IMR-90 (cell line): ENCODE data around the gene EFCAB9. TPM values are rescaled to one million over a fixed set of nuclear protein-coding genes. Genes with fewer than 3 reads are reported as not detected.

ENCODE experiments used
- ATAC-seq: fragments of 200-7000 bp; cut with Tn5 transposase; 2 replicates; pipeline ENCODE4 v1.9.1; 2020; ENCODE audit warnings: low read depth, mild to moderate bottlenecking, moderate library complexity
- BruUV-seq: library from RNA; stranded (reverse); fragments of 400-500 nt; replicated peaks from 2 replicates; lab custom pipeline; 2021; lab: Mats Ljungman, UMichigan
- CTCF ChIA-PET: fragments of 300-600 bp; formaldehyde crosslinking; extraction: SDS; loops from one replicate; lab custom pipeline; 2021; ENCODE audit warnings: antibody characterized with exemption; lab: Yijun Ruan, JAX
- POLR2A ChIA-PET: fragments of 300-600 bp; sonication (Branson Sonifier 250); formaldehyde crosslinking; loops from one replicate; lab custom pipeline; 2022; ENCODE audit warnings: antibody characterized with exemption; ENCODE audit not compliant: unreplicated experiment; lab: Charles Lee
- DNase-seq: peaks from one replicate; pipeline ENCODE4 v3.0.0; 2013
- H2AFZ ChIP-seq: replicated peaks from 2 replicates; pipeline ENCODE3; 2013; ENCODE audit warnings: low read length, mild to moderate bottlenecking; ENCODE audit not compliant: poor library complexity
- H2AK5ac ChIP-seq: 2 replicates; pipeline ENCODE4 v1.6.1; 2013; ENCODE audit warnings: low read depth, low read length, inconsistent platforms
- H2AK9ac ChIP-seq: replicated peaks from 2 replicates; pipeline ENCODE3; 2013; ENCODE audit warnings: mild to moderate bottlenecking, low read depth, low read length, moderate library complexity; ENCODE audit not compliant: poor library complexity
- H2BK120ac ChIP-seq: 2 replicates; pipeline ENCODE4 v1.6.1; 2013; ENCODE audit warnings: low read depth, low read length, inconsistent platforms
- H2BK15ac ChIP-seq: 3 replicates; pipeline ENCODE4 v1.6.1; 2013; ENCODE audit warnings: low read depth, low read length, inconsistent platforms
- H2BK20ac ChIP-seq: 2 replicates; pipeline ENCODE4 v1.6.1; 2013; ENCODE audit warnings: low read depth, mild to moderate bottlenecking, inconsistent platforms, low read length, moderate library complexity
- H2BK5ac ChIP-seq: 2 replicates; pipeline ENCODE4 v1.6.1; 2013; ENCODE audit warnings: mild to moderate bottlenecking, low read depth, low read length, inconsistent platforms; ENCODE audit not compliant: poor library complexity, severe bottlenecking
- H3K14ac ChIP-seq: replicated peaks from 2 replicates; pipeline ENCODE4 v1.6.1; 2013; ENCODE audit warnings: low read depth, low read length, inconsistent platforms
- H3K18ac ChIP-seq: 2 replicates; pipeline ENCODE4 v1.6.1; 2013; ENCODE audit warnings: low read depth, low read length, control low read depth
- H3K23ac ChIP-seq: 2 replicates; pipeline ENCODE4 v1.6.1; 2013; ENCODE audit warnings: low read depth, low read length, inconsistent platforms
- H3K27ac ChIP-seq: 2 replicates; pipeline ENCODE4 v1.5.1; 2013; ENCODE audit warnings: mild to moderate bottlenecking, control low read depth, low read length; ENCODE audit not compliant: insufficient read depth
- H3K27me3 ChIP-seq: 2 replicates; pipeline ENCODE4 v1.6.1; 2013; ENCODE audit warnings: low read length; ENCODE audit not compliant: control insufficient read depth, insufficient read depth
- H3K36me3 ChIP-seq: 2 replicates; pipeline ENCODE4 v1.6.1; 2013; ENCODE audit warnings: low read length, mixed read lengths; ENCODE audit not compliant: control insufficient read depth, insufficient read depth
- H3K4ac ChIP-seq: 2 replicates; pipeline ENCODE4 v1.6.1; 2013; ENCODE audit warnings: low read depth, low read length, inconsistent platforms
- H3K4me1 ChIP-seq: 2 replicates; pipeline ENCODE4 v1.6.1; 2013; ENCODE audit warnings: low read length, mixed read lengths; ENCODE audit not compliant: control insufficient read depth, insufficient read depth
- H3K4me2 ChIP-seq: 2 replicates; pipeline ENCODE4 v1.6.1; 2013; ENCODE audit warnings: low read depth, mild to moderate bottlenecking, control low read depth, low read length, moderate library complexity
- H3K4me3 ChIP-seq: 2 replicates; pipeline ENCODE4 v1.5.1; 2013; ENCODE audit warnings: low read depth, mild to moderate bottlenecking, control low read depth, low read length, moderate library complexity; ENCODE audit not compliant: insufficient read depth
- H3K56ac ChIP-seq: 2 replicates; pipeline ENCODE4 v1.6.1; 2013; ENCODE audit warnings: low read length, inconsistent platforms; ENCODE audit not compliant: insufficient read depth; ENCODE audit errors: extremely low read depth
- H3K79me1 ChIP-seq, 2 experiments: 2 replicates each; pipeline ENCODE4 v1.6.1; 2013; ENCODE audit warnings: low read length in 2 of 2, inconsistent platforms in 1 of 2, low read depth in 1 of 2
- H3K9ac ChIP-seq: 2 replicates; pipeline ENCODE4 v1.6.1; 2013; ENCODE audit warnings: low read depth, low read length, control low read depth
- H3K9me1 ChIP-seq: 2 replicates; pipeline ENCODE4 v1.6.1; 2013; ENCODE audit warnings: low read length, inconsistent platforms; ENCODE audit not compliant: insufficient read depth
- H3K9me3 ChIP-seq: 2 replicates; pipeline ENCODE4 v1.6.1; 2013; ENCODE audit warnings: low read length; ENCODE audit not compliant: control insufficient read depth, insufficient read depth
- H4K20me1 ChIP-seq: 2 replicates; pipeline ENCODE4 v1.6.1; 2013; ENCODE audit warnings: low read length, inconsistent platforms; ENCODE audit not compliant: insufficient read depth
- H4K5ac ChIP-seq: 2 replicates; pipeline ENCODE4 v1.6.1; 2013; ENCODE audit warnings: mild to moderate bottlenecking, low read depth, low read length, control low read depth
- H4K8ac ChIP-seq, 2 experiments: 2 replicates each; pipeline ENCODE4 v1.6.1; 2013; ENCODE audit warnings: low read depth in 2 of 2, low read length in 2 of 2, control low read depth in 1 of 2, inconsistent platforms in 1 of 2
- H4K91ac ChIP-seq: 2 replicates; pipeline ENCODE4 v1.6.1; 2013; ENCODE audit warnings: low read depth, low read length, inconsistent platforms; ENCODE audit not compliant: insufficient read depth
- CEBPB ChIP-seq: IDR thresholded peaks from 2 replicates; pipeline ENCODE4 v1.6.1; 2012; ENCODE audit warnings: low read depth, low read length, improper control_type of control experiment
- FOS ChIP-seq: fragments of 150-350 bp; IDR thresholded peaks from 2 replicates; pipeline ENCODE4 v1.6.1; 2016; ENCODE audit warnings: low read depth, low read length
- NFE2L2 ChIP-seq: fragments of 150-350 bp; IDR thresholded peaks from 2 replicates; pipeline ENCODE4 v1.6.1; 2016; ENCODE audit warnings: low read depth, mild to moderate bottlenecking, low read length
- RCOR1 ChIP-seq: IDR thresholded peaks from 2 replicates; pipeline ENCODE4 v1.6.1; 2012; ENCODE audit warnings: mild to moderate bottlenecking, low read length, improper control_type of control experiment; ENCODE audit not compliant: insufficient replicate concordance
- WGBS, 2 experiments: methylation state at CpG; one replicate each; pipeline versions ENCODE4 v1.1.5 to v1.1.7; 2013; ENCODE audit warnings: missing lambda C conversion rate in 2 of 2; ENCODE audit not compliant: insufficient read length in 1 of 2; ENCODE audit errors: extremely low coverage in 2 of 2; 5-methylcytosine and 5-hydroxymethylcytosine counted together
- dilution Hi-C: fragments of 300-500 bp; cut with HindIII; formaldehyde crosslinking; loops from one replicate; pipeline ENCODE4 v1.14.3; 2018; ENCODE audit warnings: low sequenced_read_pairs; ENCODE audit not compliant: unreplicated experiment
- in situ Hi-C: fragments of 300-500 bp; cut with MboI; formaldehyde crosslinking; loops from 3 replicates; pipeline ENCODE4 v1.14.3; 2019; ENCODE audit warnings: low sequenced_read_pairs, inconsistent platforms, mixed read lengths
- intact Hi-C: fragments of 100-400 bp; cut with micrococcal nuclease; formaldehyde crosslinking; loops from 2 replicates; pipeline ENCODE4 v1.10.0; 2022
- polyA plus RNA-seq, 3 experiments: library from polyadenylated mRNA; depleted of rRNA; stranded (reverse); fragments of >200 nt; gene quantifications; 2 replicates each; pipeline ENCODE4 v1.2.3, GENCODE V29; 2012; ENCODE audit warnings: low replicate concordance in 1 of 3
- total RNA-seq: library from RNA; depleted of rRNA; stranded (reverse); fragments of >200 nt; gene quantifications from 2 replicates; pipeline ENCODE4 v1.2.3, GENCODE V29; 2012

Gene EFCAB9
- total and polyA plus RNA-seq, 2 of the 4 experiments (the other 2 are of a cell fraction): not detected

DNA sequence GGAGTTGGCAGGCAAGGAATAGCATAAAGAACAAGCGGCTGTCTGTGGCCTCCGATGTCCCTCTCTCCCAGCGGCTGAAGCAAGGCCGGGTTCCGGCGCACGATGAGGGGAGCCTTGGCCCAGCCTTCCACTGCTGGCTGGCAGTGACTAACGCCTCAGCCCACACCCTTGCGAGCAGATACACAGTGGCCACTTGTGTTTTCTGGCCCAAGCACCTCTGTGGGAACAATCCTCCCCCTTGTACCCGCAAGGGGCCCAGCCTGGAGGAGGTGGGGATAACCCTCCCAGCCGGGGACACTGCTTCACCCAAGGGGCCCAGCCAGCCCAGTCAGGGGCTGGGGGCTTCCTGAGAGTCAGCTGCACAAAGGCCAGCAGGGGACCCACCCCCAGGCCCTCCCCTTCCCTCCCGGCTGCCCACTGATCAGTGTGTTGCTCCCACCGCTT, 29.2 kb upstream of the EFCAB9 start:
- H2AK9ac ChIP-seq: peak overlapping the region; percentile 23
- H2BK20ac ChIP-seq: no peak overlapping the region
- H4K8ac ChIP-seq: no peak overlapping the region
- intact Hi-C loops (no loop called here), in situ Hi-C loops (no loop called here), dilution Hi-C loops (no loop called here)
- no peak overlapping the region for H2BK15ac ChIP-seq
- no peak overlapping the region for H3K27ac ChIP-seq
- peaks cover 52% of the 10 kb centered on the region for H3K9me1 ChIP-seq
- no peak overlapping the region for H2BK120ac ChIP-seq
- H3K4ac ChIP-seq: no peak overlapping the region
- no peak overlapping the region for H4K5ac ChIP-seq
- H3K14ac ChIP-seq: no peak overlapping the region
- no peak overlapping the region for H2AFZ ChIP-seq
- no peak overlapping the region for H2BK5ac ChIP-seq
- H3K27me3 ChIP-seq: no peaks in the 10 kb centered on the region
- no peak overlapping the region for H3K4me3 ChIP-seq
- H3K79me1 ChIP-seq: peaks cover 33 to 81% of the 10 kb centered on the region in 2 experiments
- H4K20me1 ChIP-seq: peaks cover 59% of the 10 kb centered on the region
- no peaks in the 10 kb centered on the region for H3K36me3 ChIP-seq
- ATAC-seq (peak; percentile 66), DNase-seq (peak; percentile 45)
- no peaks in the 10 kb centered on the region for H3K9me3 ChIP-seq
- BruUV-seq: no TSS peak
- H3K9ac ChIP-seq: no peak overlapping the region
- H3K4me1 ChIP-seq: peaks cover 17% of the 10 kb centered on the region
- no peak for TF ChIP-seq FOS
- TF ChIP-seq CEBPB: no peak
- TF ChIP-seq NFE2L2: no peak
- no peak for TF ChIP-seq RCOR1
- no peak overlapping the region for H3K23ac ChIP-seq
- CTCF ChIA-PET: interaction anchor here (1.3 kb wide), 1 partner anchor 15 kb away, joined by 3 read pairs; no protein-coding TSS in a partner anchor
- H2AK5ac ChIP-seq: no peak overlapping the region
- no peak overlapping the region for H4K91ac ChIP-seq
- 20% methylated on average over 1 of the region's 13 CpGs; no CpG with 5 or more reads in 1 of the 2 experiments for WGBS, 2 experiments
- H3K4me2 ChIP-seq: no peak overlapping the region
- H3K56ac ChIP-seq: no peak overlapping the region
- no peak overlapping the region for H3K18ac ChIP-seq
- POLR2A ChIA-PET: no interaction called here
